Measurements from ENCODE around the gene GRHL1.

The GRHL1 gene

DNA sequence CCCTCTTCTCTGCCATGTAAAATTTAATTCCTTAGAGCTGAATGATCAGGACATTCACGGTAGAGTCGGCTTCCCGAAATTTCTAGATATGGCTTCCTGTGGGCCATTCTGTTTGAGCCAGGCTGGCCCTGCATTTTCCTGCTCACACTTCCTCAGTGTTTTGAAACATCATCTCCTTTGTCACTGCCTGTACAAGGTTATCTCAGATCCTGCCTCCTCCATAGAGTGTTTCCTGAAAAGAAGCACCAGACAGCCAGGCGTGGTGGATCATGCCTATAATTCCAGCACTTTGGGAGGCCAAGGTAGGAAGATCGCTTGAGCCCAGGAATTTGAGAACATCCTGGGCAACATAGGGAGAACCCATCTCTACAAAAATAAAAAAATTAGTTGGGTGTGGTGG is 43.6 kb downstream of the GRHL1 start:
- DNase-seq, result no peak

- DNase-seq, result no peak
These were observed 44.8 kb downstream of the GRHL1 start for GRCh38 chr2:9996321-9996720.

- no peak for DNase-seq
These were observed 46.4 kb downstream of the GRHL1 start for GRCh38 chr2:9997936-9998335.

GRCh38 chr2:9998916-9999654 is 47.6 kb downstream of the GRHL1 start:
- DNase-seq, result no peak

- DNase-seq, result no peak
These were observed 48.2 kb downstream of the GRHL1 start for GRCh38 chr2:9999693-10000092.

GRCh38 chr2:10000541-10000940 is 49.0 kb downstream of the GRHL1 start:
- no peak for DNase-seq

DNA sequence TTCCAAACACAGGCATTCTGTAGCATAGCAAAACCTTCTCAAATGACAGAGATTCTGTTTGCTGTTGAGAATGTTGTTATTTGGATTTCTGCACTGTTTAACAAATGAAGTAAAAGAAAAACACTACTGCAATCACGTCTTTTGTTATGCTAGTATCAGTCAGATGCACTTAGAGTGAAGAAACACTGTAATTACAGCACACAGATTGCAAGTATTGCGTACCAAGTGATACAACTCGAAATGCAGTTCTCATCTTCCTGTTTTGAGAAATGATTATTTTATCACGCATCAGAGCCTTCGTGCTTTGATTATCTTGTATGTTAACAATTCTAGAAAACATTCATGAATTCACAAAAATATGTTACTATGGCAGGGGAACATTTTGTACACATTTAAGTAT is 50.1 kb downstream of the GRHL1 start:
- no peak for DNase-seq

GRCh38 chr2:10002109-10002508 is 50.6 kb downstream of the GRHL1 start:
- DNase-seq, result no peak

DNA sequence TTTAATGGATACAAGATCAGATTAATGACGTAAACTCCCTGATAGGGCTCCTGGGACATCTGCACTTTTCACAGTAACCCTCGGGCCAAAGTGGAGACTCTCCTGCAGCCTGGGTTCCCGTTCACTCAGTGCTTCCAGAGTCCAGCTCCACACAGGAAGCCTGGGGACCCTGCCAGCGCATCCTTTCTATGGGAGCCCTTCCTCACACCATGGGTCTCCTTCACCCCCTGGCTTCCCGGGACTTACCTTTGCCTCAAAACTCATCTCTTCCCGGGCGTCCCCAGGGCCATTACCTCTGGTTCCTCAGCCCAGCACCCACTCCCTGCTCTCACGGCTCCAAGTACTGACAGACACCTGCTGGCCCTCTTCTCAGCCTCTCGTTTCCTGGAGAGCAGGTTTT is 51.2 kb downstream of the GRHL1 start:
- no peak for DNase-seq

GRCh38 chr2:10003206-10004125 is 52.0 kb downstream of the GRHL1 start:
- DNase-seq, result no peak

DNA sequence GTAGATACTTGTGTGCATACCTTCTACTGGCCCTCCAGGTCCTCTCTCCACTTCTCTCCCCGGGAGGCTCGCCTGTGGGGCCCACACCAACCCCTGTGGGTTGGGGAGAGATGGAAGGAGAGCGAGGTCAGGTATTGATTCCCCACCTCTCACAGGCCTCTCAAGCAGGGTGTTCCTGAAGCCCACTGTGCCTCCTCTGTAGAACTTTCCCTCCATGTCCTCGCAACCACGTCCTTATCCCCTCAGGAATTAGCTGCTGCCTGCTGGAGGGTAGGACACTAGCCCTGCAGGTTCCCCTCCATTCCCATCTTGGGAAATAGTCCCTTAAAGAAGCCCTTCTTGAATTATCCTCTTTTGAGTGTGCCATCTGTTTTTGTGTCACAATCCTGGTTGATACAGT is 52.9 kb downstream of the GRHL1 start:
- no peak for DNase-seq

DNA sequence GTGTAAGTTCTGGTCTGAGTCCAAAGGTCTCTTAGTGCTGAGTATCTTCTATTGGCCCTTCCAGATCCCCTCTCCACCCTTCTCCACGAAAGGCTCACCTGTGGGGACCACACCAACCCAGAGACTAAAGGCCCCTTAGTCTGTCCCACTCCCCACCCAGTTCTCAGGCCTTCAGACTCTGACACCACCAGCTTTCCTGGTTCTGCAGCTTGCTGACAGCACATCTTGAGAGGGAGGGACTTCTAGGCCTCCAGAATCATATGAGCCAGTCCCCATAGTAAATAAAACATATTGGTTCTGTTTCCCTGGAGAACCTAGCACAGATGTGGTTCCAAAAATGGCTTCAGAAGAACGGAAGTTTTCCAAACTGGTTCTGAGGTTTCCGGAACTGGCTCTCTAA is 53.3 kb downstream of the GRHL1 start:
- DNase-seq, result no peak

GRCh38 chr2:10005461-10006235 is 54.2 kb downstream of the GRHL1 start:
- DNase-seq, result no peak

GRCh38 chr2:10006236-10007161 is 55.0 kb downstream of the GRHL1 start:
- no peak for DNase-seq

DNA sequence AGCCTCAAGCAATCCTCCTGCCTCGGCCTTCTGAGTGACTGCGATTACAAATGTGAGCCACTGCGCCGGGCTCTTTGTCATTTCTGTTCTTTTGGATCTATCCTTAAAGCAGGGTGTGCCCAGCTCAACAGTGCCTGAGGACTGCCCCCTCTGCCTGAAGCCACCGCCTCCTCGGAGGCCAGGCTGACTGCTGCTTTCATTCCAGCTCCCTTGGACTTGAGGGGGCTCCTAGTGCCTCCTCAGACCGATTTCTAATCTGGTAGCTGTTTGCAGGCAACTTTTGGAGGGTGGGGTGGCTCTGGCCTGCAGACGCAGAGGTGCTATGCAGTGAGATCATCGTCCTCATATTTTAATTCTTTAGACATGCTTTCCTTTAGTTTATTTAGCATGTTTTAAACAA is 55.9 kb downstream of the GRHL1 start:
- no peak for DNase-seq

GRCh38 chr2:10007921-10008808 is 56.7 kb downstream of the GRHL1 start:
- DNase-seq, result no peak

- DNase-seq, result no peak
These were observed 57.3 kb downstream of the GRHL1 start for GRCh38 chr2:10008809-10009176.

- DNase-seq, result no peak
These were observed 57.8 kb downstream of the GRHL1 start for GRCh38 chr2:10009271-10009810.

DNA sequence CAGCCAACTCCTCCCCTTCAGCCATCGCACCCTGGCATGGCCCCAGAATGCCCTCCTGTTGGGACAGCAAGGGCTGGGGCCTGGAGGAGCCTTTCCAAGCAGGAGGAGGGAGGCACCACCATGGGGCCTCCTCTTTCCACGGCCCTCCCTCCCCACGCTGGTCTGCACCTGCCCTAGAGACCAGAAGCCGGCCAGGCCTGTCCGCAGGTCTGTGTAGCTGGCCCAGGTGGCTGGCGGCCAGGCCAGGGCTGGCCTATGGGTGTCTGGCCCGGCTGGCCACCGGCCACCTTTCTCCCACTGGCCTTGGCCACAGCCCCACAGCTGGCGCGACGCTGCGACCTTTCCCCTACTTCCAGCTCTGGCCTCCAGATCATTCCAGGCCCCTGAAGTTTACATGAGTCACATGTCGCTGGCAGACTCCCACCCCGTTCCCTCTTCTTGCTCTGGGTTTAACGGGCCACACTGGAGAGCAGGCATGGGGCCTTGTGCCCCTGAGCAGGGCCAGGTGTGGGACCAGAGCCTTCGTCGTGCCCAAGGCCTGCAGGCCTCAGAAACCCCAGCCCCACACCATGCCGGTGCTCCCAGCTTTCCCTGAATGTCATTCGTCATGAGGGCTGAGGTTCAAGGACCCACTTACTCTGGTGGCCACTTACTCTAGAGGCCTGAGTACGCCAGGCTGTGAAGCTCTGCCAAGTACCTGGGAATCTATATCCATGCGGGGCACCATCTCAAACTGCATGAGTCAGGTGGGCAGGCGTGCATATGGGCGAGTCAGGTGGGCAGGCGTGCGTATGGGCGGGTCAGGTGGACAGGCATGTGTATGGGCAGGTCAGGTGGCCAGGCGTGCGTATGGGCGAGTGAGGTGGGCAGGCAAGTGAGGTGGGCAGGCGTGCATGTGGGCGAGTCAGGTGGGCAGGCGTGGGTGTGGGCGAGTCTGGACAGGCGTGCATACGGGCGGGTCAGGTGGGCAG is 58.6 kb downstream of the GRHL1 start:
- no peak for DNase-seq

Measured in activated gamma-delta T cell treated with Interleukin-2 at 50 U/mL for 16 hours (primary cell).